ENCODE results near the gene CST6.

DNA sequence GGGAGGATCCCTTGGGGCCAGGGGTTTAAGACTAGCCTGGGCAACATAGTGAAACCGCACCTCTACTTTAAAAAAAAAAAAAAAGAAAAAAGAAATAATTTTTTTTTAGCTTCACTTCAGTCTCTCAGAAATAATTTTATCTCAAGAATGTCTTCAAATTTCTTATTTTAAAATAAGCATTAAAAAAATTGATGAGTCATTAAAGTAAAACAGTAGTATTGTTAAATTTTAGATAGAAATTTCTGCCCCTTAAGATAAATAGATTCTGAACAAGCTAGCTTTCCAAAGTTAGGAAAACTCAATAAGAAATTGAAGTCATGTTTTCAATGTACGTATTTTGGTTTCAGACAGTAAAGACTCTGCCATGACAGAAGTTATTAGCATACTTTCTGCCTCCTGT lies 50.6 kb downstream of the CST6 start:
- TF ChIP-seq, protein P1, sequence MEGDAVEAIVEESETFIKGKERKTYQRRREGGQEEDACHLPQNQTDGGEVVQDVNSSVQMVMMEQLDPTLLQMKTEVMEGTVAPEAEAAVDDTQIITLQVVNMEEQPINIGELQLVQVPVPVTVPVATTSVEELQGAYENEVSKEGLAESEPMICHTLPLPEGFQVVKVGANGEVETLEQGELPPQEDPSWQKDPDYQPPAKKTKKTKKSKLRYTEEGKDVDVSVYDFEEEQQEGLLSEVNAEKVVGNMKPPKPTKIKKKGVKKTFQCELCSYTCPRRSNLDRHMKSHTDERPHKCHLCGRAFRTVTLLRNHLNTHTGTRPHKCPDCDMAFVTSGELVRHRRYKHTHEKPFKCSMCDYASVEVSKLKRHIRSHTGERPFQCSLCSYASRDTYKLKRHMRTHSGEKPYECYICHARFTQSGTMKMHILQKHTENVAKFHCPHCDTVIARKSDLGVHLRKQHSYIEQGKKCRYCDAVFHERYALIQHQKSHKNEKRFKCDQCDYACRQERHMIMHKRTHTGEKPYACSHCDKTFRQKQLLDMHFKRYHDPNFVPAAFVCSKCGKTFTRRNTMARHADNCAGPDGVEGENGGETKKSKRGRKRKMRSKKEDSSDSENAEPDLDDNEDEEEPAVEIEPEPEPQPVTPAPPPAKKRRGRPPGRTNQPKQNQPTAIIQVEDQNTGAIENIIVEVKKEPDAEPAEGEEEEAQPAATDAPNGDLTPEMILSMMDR (IDR thresholded peaks at IDR 0.05), result no peak
- TF ChIP-seq POLR2AphosphoS5 (IDR thresholded peaks at IDR 0.05), result no peak
- no peak for TF ChIP-seq POLR2A (IDR thresholded peaks at IDR 0.05)
